ENCODE measurements around the gene BCAS3.
"Not testable (repeated sequence)": the region's sequence is repeated elsewhere in the genome, so short reads cannot be mapped to it uniquely, and the experiment has no call there.

The BCAS3 gene

GRCh38 chr17:61029181-61029580, 351.5 kb downstream of the BCAS3 start:
- Histone ChIP-seq H3K9ac (ENCODE audit: low read length) (no peak overlapping the region), H4K8ac (ENCODE audit: low read depth, low read length) (no peak overlapping the region), H3K79me1 (ENCODE audit: low read length) (no peaks in the 10 kb centered on the region), H3K4ac (ENCODE audit: low read depth, low read length) (no peak overlapping the region), H3K14ac (ENCODE audit: low read length) (no peak overlapping the region), H2BK120ac (ENCODE audit: insufficient read depth, low read length, poor library complexity) (no peak overlapping the region), H4K12ac (ENCODE audit: low read depth, low read length) (no peak overlapping the region), H3K27ac (ENCODE audit: low read depth, low read length) (no peak overlapping the region), H4K91ac (ENCODE audit: low read depth, low read length) (no peak overlapping the region), H2BK5ac (ENCODE audit: low read depth, low read length, poor library complexity) (no peak overlapping the region), H3K4me1 (ENCODE audit: control insufficient read depth in 1 of 2, insufficient read depth in 2 of 2, low read length in 2 of 2) (no peaks in the 10 kb centered on the region), H3K79me2 (ENCODE audit: control insufficient read depth, insufficient read depth, low read length, poor library complexity) (no peaks in the 10 kb centered on the region), H3K27me3 (ENCODE audit: insufficient read depth, low read length) (no peaks in the 10 kb centered on the region), H2AK5ac (ENCODE audit: low read length) (no peak overlapping the region), H3K9me3 (ENCODE audit: insufficient read depth, low read depth, low read length) (no peaks in the 10 kb centered on the region), H3K4me2 (ENCODE audit: low read length) (no peak overlapping the region), H2BK12ac (ENCODE audit: low read length) (no peak overlapping the region), H3K36me3 (ENCODE audit: control insufficient read depth in 1 of 2, insufficient read depth in 2 of 2, low read length in 2 of 2) (no peaks in the 10 kb centered on the region), H3K4me3 (ENCODE audit: low read depth, low read length) (no peak overlapping the region), H3K23ac (ENCODE audit: low read length) (no peak overlapping the region), H2AFZ (ENCODE audit: insufficient read depth, low read length, poor library complexity) (no peak overlapping the region), H3K18ac (ENCODE audit: low read length) (no peak overlapping the region)
- DNase-seq, result no peak
- WGBS (ENCODE audit: extremely low coverage, insufficient coverage, insufficient read length), result no CpG with 5 or more reads among the region's 4 CpGs

GRCh38 chr17:61040666-61041065, 363.0 kb downstream of the BCAS3 start:
- no peak overlapping the region for H2AK5ac ChIP-seq (ENCODE audit: low read length)
- no peaks in the 10 kb centered on the region for H3K79me1 ChIP-seq (ENCODE audit: low read length)
- H3K27me3 ChIP-seq (ENCODE audit: insufficient read depth, low read length), result no peaks in the 10 kb centered on the region
- no peak overlapping the region for H3K23ac ChIP-seq (ENCODE audit: low read length)
- no peak overlapping the region for H2BK12ac ChIP-seq (ENCODE audit: low read length)
- no peak overlapping the region for H4K8ac ChIP-seq (ENCODE audit: low read depth, low read length)
- WGBS (ENCODE audit: extremely low coverage, insufficient coverage, insufficient read length), result no CpG with 5 or more reads among the region's 4 CpGs
- no peaks in the 10 kb centered on the region for H3K36me3 ChIP-seq (ENCODE audit: control insufficient read depth in 1 of 2, insufficient read depth in 2 of 2, low read length in 2 of 2)
- no peak overlapping the region for H2BK120ac ChIP-seq (ENCODE audit: insufficient read depth, low read length, poor library complexity)
- no peaks in the 10 kb centered on the region for H3K9me3 ChIP-seq (ENCODE audit: insufficient read depth, low read depth, low read length)
- H2AFZ ChIP-seq (ENCODE audit: insufficient read depth, low read length, poor library complexity), result no peak overlapping the region
- no peak overlapping the region for H3K14ac ChIP-seq (ENCODE audit: low read length)
- no peak overlapping the region for H3K27ac ChIP-seq (ENCODE audit: low read depth, low read length)
- no peak overlapping the region for H3K4ac ChIP-seq (ENCODE audit: low read depth, low read length)
- no peak overlapping the region for H3K4me2 ChIP-seq (ENCODE audit: low read length)
- no peak overlapping the region for H4K91ac ChIP-seq (ENCODE audit: low read depth, low read length)
- H2BK5ac ChIP-seq (ENCODE audit: low read depth, low read length, poor library complexity), result no peak overlapping the region
- DNase-seq, result no peak
- no peaks in the 10 kb centered on the region for H3K4me1 ChIP-seq (ENCODE audit: control insufficient read depth in 1 of 2, insufficient read depth in 2 of 2, low read length in 2 of 2)
- no peak overlapping the region for H3K9ac ChIP-seq (ENCODE audit: low read length)
- no peaks in the 10 kb centered on the region for H3K79me2 ChIP-seq (ENCODE audit: control insufficient read depth, insufficient read depth, low read length, poor library complexity)
- no peak overlapping the region for H3K4me3 ChIP-seq (ENCODE audit: low read depth, low read length)
- H3K18ac ChIP-seq (ENCODE audit: low read length), result no peak overlapping the region
- H4K12ac ChIP-seq (ENCODE audit: low read depth, low read length), result no peak overlapping the region

GRCh38 chr17:61042348-61042747, 364.7 kb downstream of the BCAS3 start:
- not testable (repeated sequence) for H3K4me1 ChIP-seq (ENCODE audit: control insufficient read depth in 1 of 2, insufficient read depth in 2 of 2, low read length in 2 of 2); H3K14ac ChIP-seq (ENCODE audit: low read length); DNase-seq; H4K91ac ChIP-seq (ENCODE audit: low read depth, low read length); H3K23ac ChIP-seq (ENCODE audit: low read length); H3K4me3 ChIP-seq (ENCODE audit: low read depth, low read length); H3K27me3 ChIP-seq (ENCODE audit: insufficient read depth, low read length); H4K12ac ChIP-seq (ENCODE audit: low read depth, low read length); H2AFZ ChIP-seq (ENCODE audit: insufficient read depth, low read length, poor library complexity); H3K9me3 ChIP-seq (ENCODE audit: insufficient read depth, low read depth, low read length); H3K18ac ChIP-seq (ENCODE audit: low read length); H2BK5ac ChIP-seq (ENCODE audit: low read depth, low read length, poor library complexity); H2AK5ac ChIP-seq (ENCODE audit: low read length); H3K79me2 ChIP-seq (ENCODE audit: control insufficient read depth, insufficient read depth, low read length, poor library complexity); H3K36me3 ChIP-seq (ENCODE audit: control insufficient read depth in 1 of 2, insufficient read depth in 2 of 2, low read length in 2 of 2); H4K8ac ChIP-seq (ENCODE audit: low read depth, low read length); H3K4ac ChIP-seq (ENCODE audit: low read depth, low read length); H3K9ac ChIP-seq (ENCODE audit: low read length); H2BK12ac ChIP-seq (ENCODE audit: low read length); H3K79me1 ChIP-seq (ENCODE audit: low read length); H3K27ac ChIP-seq (ENCODE audit: low read depth, low read length); H2BK120ac ChIP-seq (ENCODE audit: insufficient read depth, low read length, poor library complexity); H3K4me2 ChIP-seq (ENCODE audit: low read length)
- WGBS (ENCODE audit: extremely low coverage, insufficient coverage, insufficient read length), result no CpG with 5 or more reads among the region's 5 CpGs

GRCh38 chr17:61047515-61047914, 369.9 kb downstream of the BCAS3 start:
- Histone ChIP-seq H2BK5ac (ENCODE audit: low read depth, low read length, poor library complexity) (no peak overlapping the region), H3K9ac (ENCODE audit: low read length) (no peak overlapping the region), H2AFZ (ENCODE audit: insufficient read depth, low read length, poor library complexity) (no peak overlapping the region), H3K36me3 (ENCODE audit: control insufficient read depth in 1 of 2, insufficient read depth in 2 of 2, low read length in 2 of 2) (no peaks in the 10 kb centered on the region), H3K4me3 (ENCODE audit: low read depth, low read length) (no peak overlapping the region), H3K79me2 (ENCODE audit: control insufficient read depth, insufficient read depth, low read length, poor library complexity) (no peaks in the 10 kb centered on the region), H3K27ac (ENCODE audit: low read depth, low read length) (no peak overlapping the region), H2BK120ac (ENCODE audit: insufficient read depth, low read length, poor library complexity) (no peak overlapping the region), H3K79me1 (ENCODE audit: low read length) (no peaks in the 10 kb centered on the region), H4K12ac (ENCODE audit: low read depth, low read length) (no peak overlapping the region), H2BK12ac (ENCODE audit: low read length) (no peak overlapping the region), H3K4ac (ENCODE audit: low read depth, low read length) (no peak overlapping the region), H3K18ac (ENCODE audit: low read length) (no peak overlapping the region), H3K14ac (ENCODE audit: low read length) (no peak overlapping the region), H3K23ac (ENCODE audit: low read length) (no peak overlapping the region), H4K91ac (ENCODE audit: low read depth, low read length) (no peak overlapping the region), H3K4me2 (ENCODE audit: low read length) (no peak overlapping the region), H3K4me1 (ENCODE audit: control insufficient read depth in 1 of 2, insufficient read depth in 2 of 2, low read length in 2 of 2) (no peaks in the 10 kb centered on the region), H3K9me3 (ENCODE audit: insufficient read depth, low read depth, low read length) (no peaks in the 10 kb centered on the region), H3K27me3 (ENCODE audit: insufficient read depth, low read length) (no peaks in the 10 kb centered on the region), H2AK5ac (ENCODE audit: low read length) (no peak overlapping the region), H4K8ac (ENCODE audit: low read depth, low read length) (no peak overlapping the region)
- no peak for DNase-seq
